Measurements from ENCODE around the gene GUCY1A2.

Gene GUCY1A2

DNA sequence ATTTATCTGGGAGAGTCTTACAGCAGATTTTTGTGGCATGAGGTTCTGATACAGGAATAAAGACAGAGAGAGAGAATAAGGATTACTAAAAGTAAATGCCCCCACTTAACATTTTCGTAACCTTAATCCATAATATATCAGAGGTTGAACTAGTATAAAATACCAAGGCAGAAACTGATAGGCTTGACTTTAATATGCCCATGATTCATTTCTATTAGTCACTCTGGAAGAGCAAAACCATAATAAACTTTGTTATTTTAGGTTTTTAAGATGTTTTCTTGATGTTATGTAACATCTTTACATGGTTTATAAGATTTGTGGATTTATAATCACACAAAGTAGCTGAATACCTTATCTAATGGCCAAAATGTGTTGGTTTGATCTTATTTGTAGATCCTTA, 19.1 kb downstream of the GUCY1A2 start:
- H3K9ac ChIP-seq (ENCODE audit: low read depth, low read length, poor library complexity): no peak overlapping the region
- H3K36me3 ChIP-seq (replicated peaks in 1 of 2; ENCODE audit: control insufficient read depth in 2 of 2, insufficient read depth in 2 of 2, low read length in 2 of 2): no peaks in the 10 kb centered on the region
- H3K79me1 ChIP-seq (ENCODE audit: low read depth, low read length): no peaks in the 10 kb centered on the region
- H3K14ac ChIP-seq (ENCODE audit: low read length): no peak overlapping the region
- no peak overlapping the region for H2AK5ac ChIP-seq (ENCODE audit: low read depth, low read length)
- no peak overlapping the region for H3K18ac ChIP-seq (ENCODE audit: low read length)
- no peak overlapping the region for H2BK15ac ChIP-seq (ENCODE audit: low read length)
- no peak overlapping the region for H4K91ac ChIP-seq (ENCODE audit: low read depth, low read length, poor library complexity)
- no peaks in the 10 kb centered on the region for H3K4me1 ChIP-seq (ENCODE audit: control insufficient read depth in 2 of 2, insufficient read depth in 1 of 2, low read depth in 1 of 2, low read length in 2 of 2)
- no peak overlapping the region for H3K4me2 ChIP-seq (ENCODE audit: insufficient read depth, low read length, poor library complexity, severe bottlenecking)
- no peaks in the 10 kb centered on the region for H3K27me3 ChIP-seq (ENCODE audit: control insufficient read depth in 3 of 3, insufficient read depth in 3 of 3, low read depth in 1 of 3, low read length in 3 of 3)
- no peak overlapping the region for H2BK12ac ChIP-seq (ENCODE audit: low read length)
- H4K8ac ChIP-seq (ENCODE audit: low read depth, low read length): no peak overlapping the region
- no peak overlapping the region for H3K27ac ChIP-seq (replicated peaks; ENCODE audit: low read length)
- H2BK5ac ChIP-seq (ENCODE audit: low read length): no peak overlapping the region
- H2AFZ ChIP-seq (ENCODE audit: low read length): no peak overlapping the region
- H3K23ac ChIP-seq (ENCODE audit: low read depth, low read length, poor library complexity): no peak overlapping the region
- H3K4ac ChIP-seq (ENCODE audit: low read length): no peak overlapping the region
- WGBS, 2 donors (ENCODE audit: extremely low coverage in 2 of 2, insufficient read length in 2 of 2, insufficient replicate concordance in 1 of 2): no CpG with 5 or more reads among the region's 1 CpG
- no peak overlapping the region for H2BK120ac ChIP-seq (ENCODE audit: low read depth, low read length)
- no peak overlapping the region for H3K4me3 ChIP-seq (ENCODE audit: low read length in 2 of 2)
- no peaks in the 10 kb centered on the region for H3K9me3 ChIP-seq (replicated peaks in 1 of 2; ENCODE audit: control insufficient read depth in 2 of 2, insufficient read depth in 1 of 2, low read depth in 1 of 2, low read length in 2 of 2)
- no peak for DNase-seq (ENCODE audit: low spot score)

DNA sequence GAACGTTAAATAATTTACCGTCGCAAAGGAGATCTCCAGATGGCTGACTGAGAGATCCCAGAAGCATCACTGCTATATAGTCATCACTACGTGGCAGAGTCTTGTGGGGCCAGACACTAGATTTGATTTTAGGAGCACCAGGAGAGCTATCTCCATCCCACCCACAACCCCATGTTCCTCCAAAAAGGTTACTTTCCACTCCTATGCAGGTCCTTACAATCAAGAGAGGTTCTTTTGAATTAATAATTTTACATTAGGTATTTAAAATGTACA, 19.4 kb downstream of the GUCY1A2 start:
- H3K79me1 ChIP-seq (ENCODE audit: low read depth, low read length): no peaks in the 10 kb centered on the region
- H2BK12ac ChIP-seq (ENCODE audit: low read length): no peak overlapping the region
- no peak for DNase-seq (ENCODE audit: low spot score)
- H3K4ac ChIP-seq (ENCODE audit: low read length): no peak overlapping the region
- H3K4me3 ChIP-seq (ENCODE audit: low read length in 2 of 2): no peak overlapping the region
- no peak overlapping the region for H2BK15ac ChIP-seq (ENCODE audit: low read length)
- H4K91ac ChIP-seq (ENCODE audit: low read depth, low read length, poor library complexity): no peak overlapping the region
- no peak overlapping the region for H2BK5ac ChIP-seq (ENCODE audit: low read length)
- H3K4me2 ChIP-seq (ENCODE audit: insufficient read depth, low read length, poor library complexity, severe bottlenecking): no peak overlapping the region
- H3K4me1 ChIP-seq (ENCODE audit: control insufficient read depth in 2 of 2, insufficient read depth in 1 of 2, low read depth in 1 of 2, low read length in 2 of 2): no peaks in the 10 kb centered on the region
- no peak overlapping the region for H4K8ac ChIP-seq (ENCODE audit: low read depth, low read length)
- H3K18ac ChIP-seq (ENCODE audit: low read length): no peak overlapping the region
- no peak overlapping the region for H2BK120ac ChIP-seq (ENCODE audit: low read depth, low read length)
- H3K14ac ChIP-seq (ENCODE audit: low read length): no peak overlapping the region
- no peaks in the 10 kb centered on the region for H3K27me3 ChIP-seq (ENCODE audit: control insufficient read depth in 3 of 3, insufficient read depth in 3 of 3, low read depth in 1 of 3, low read length in 3 of 3)
- H3K27ac ChIP-seq (replicated peaks; ENCODE audit: low read length): no peak overlapping the region
- H3K9me3 ChIP-seq (replicated peaks in 1 of 2; ENCODE audit: control insufficient read depth in 2 of 2, insufficient read depth in 1 of 2, low read depth in 1 of 2, low read length in 2 of 2): no peaks in the 10 kb centered on the region
- no peak overlapping the region for H3K23ac ChIP-seq (ENCODE audit: low read depth, low read length, poor library complexity)
- no CpG with 5 or more reads among the region's 4 CpGs for WGBS, 2 donors (ENCODE audit: extremely low coverage in 2 of 2, insufficient read length in 2 of 2, insufficient replicate concordance in 1 of 2)
- no peak overlapping the region for H2AFZ ChIP-seq (ENCODE audit: low read length)
- H2AK5ac ChIP-seq (ENCODE audit: low read depth, low read length): no peak overlapping the region
- no peaks in the 10 kb centered on the region for H3K36me3 ChIP-seq (replicated peaks in 1 of 2; ENCODE audit: control insufficient read depth in 2 of 2, insufficient read depth in 2 of 2, low read length in 2 of 2)
- no peak overlapping the region for H3K9ac ChIP-seq (ENCODE audit: low read depth, low read length, poor library complexity)

DNA sequence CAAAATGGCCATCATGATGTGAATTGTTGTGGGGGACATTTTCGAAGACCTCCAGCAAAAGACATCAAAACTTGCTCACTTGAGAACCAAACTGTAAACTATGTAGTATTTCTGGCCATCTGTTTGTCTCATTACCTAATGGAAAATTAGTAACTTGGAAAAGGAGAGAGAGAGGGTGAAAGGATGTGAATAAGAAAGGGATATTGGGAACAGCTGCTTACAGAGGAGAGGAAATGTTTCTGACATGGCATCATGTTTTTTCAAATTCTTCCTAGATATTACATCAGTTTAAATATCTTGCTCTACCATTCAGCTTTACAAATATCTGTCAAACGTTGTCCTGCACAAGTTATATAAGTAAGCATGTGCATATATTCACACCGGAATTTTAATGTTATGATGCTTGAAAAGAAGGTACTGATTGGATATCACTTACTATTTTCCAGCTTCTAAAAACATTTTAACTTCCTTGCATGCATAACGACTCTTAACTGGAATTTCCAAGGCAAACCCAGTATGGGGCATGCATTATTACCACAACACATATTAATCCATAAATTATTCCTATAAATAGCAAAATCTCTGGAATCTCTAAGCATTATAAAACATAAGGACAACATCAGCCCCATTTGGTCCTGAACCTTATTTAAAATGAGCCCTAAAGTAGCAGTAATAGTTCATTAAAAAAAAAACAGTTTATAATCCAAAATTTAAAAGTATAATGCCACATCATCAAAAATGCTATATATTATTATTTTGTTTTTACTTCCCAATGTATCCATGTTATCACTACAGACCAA, 20.0 kb downstream of the GUCY1A2 start:
- Histone ChIP-seq H3K27me3 (ENCODE audit: control insufficient read depth in 3 of 3, insufficient read depth in 3 of 3, low read depth in 1 of 3, low read length in 3 of 3) (no peaks in the 10 kb centered on the region), H3K18ac (ENCODE audit: low read length) (no peak overlapping the region), H2BK15ac (ENCODE audit: low read length) (no peak overlapping the region), H3K9ac (ENCODE audit: low read depth, low read length, poor library complexity) (no peak overlapping the region), H4K8ac (ENCODE audit: low read depth, low read length) (no peak overlapping the region), H3K4me2 (ENCODE audit: insufficient read depth, low read length, poor library complexity, severe bottlenecking) (no peak overlapping the region), H3K4me1 (ENCODE audit: control insufficient read depth in 2 of 2, insufficient read depth in 1 of 2, low read depth in 1 of 2, low read length in 2 of 2) (no peaks in the 10 kb centered on the region), H3K27ac (replicated peaks; ENCODE audit: low read length) (no peak overlapping the region), H3K79me1 (ENCODE audit: low read depth, low read length) (no peaks in the 10 kb centered on the region), H3K9me3 (replicated peaks in 1 of 2; ENCODE audit: control insufficient read depth in 2 of 2, insufficient read depth in 1 of 2, low read depth in 1 of 2, low read length in 2 of 2) (no peaks in the 10 kb centered on the region), H2AFZ (ENCODE audit: low read length) (no peak overlapping the region), H4K91ac (ENCODE audit: low read depth, low read length, poor library complexity) (no peak overlapping the region), H3K14ac (ENCODE audit: low read length) (no peak overlapping the region), H2BK12ac (ENCODE audit: low read length) (no peak overlapping the region), H3K23ac (ENCODE audit: low read depth, low read length, poor library complexity) (no peak overlapping the region), H2AK5ac (ENCODE audit: low read depth, low read length) (no peak overlapping the region), H3K4ac (ENCODE audit: low read length) (no peak overlapping the region), H2BK5ac (ENCODE audit: low read length) (no peak overlapping the region), H3K4me3 (ENCODE audit: low read length in 2 of 2) (no peak overlapping the region), H2BK120ac (ENCODE audit: low read depth, low read length) (no peak overlapping the region), H3K36me3 (replicated peaks in 1 of 2; ENCODE audit: control insufficient read depth in 2 of 2, insufficient read depth in 2 of 2, low read length in 2 of 2) (no peaks in the 10 kb centered on the region)
- DNase-seq (ENCODE audit: low spot score): no peak
- no CpG with 5 or more reads among the region's 4 CpGs for WGBS, 2 donors (ENCODE audit: extremely low coverage in 2 of 2, insufficient read length in 2 of 2, insufficient replicate concordance in 1 of 2)

DNA sequence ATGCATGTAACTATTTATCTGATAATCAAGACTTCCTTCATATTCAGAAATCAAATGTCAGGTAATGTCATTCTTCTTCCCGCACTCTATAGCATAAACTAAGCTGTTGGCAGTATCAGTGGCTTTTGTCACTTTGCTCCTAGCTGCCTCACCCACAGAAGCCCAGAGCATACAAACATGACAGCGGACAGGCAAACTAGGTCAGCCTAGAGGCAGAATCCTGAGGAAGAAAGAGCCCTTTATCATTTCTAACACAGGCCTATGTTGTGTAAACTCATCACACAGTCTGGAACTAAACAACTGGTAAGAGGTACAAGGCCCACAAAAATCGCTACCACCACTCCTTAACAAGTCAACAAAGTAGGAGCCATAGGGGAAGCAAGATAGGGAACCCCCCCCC, 21.0 kb downstream of the GUCY1A2 start:
- Histone ChIP-seq H2BK12ac (ENCODE audit: low read length) (no peak overlapping the region), H3K27ac (replicated peaks; ENCODE audit: low read length) (no peak overlapping the region), H3K27me3 (ENCODE audit: control insufficient read depth in 3 of 3, insufficient read depth in 3 of 3, low read depth in 1 of 3, low read length in 3 of 3) (no peaks in the 10 kb centered on the region), H2BK120ac (ENCODE audit: low read depth, low read length) (no peak overlapping the region), H3K4me3 (ENCODE audit: low read length in 2 of 2) (no peak overlapping the region), H3K4ac (ENCODE audit: low read length) (no peak overlapping the region), H3K36me3 (replicated peaks in 1 of 2; ENCODE audit: control insufficient read depth in 2 of 2, insufficient read depth in 2 of 2, low read length in 2 of 2) (no peaks in the 10 kb centered on the region), H2BK5ac (ENCODE audit: low read length) (no peak overlapping the region), H3K23ac (ENCODE audit: low read depth, low read length, poor library complexity) (no peak overlapping the region), H4K91ac (ENCODE audit: low read depth, low read length, poor library complexity) (no peak overlapping the region), H3K18ac (ENCODE audit: low read length) (no peak overlapping the region), H3K9ac (ENCODE audit: low read depth, low read length, poor library complexity) (no peak overlapping the region), H3K4me1 (ENCODE audit: control insufficient read depth in 2 of 2, insufficient read depth in 1 of 2, low read depth in 1 of 2, low read length in 2 of 2) (no peaks in the 10 kb centered on the region), H3K14ac (ENCODE audit: low read length) (no peak overlapping the region), H2AK5ac (ENCODE audit: low read depth, low read length) (no peak overlapping the region), H4K8ac (ENCODE audit: low read depth, low read length) (no peak overlapping the region), H3K4me2 (ENCODE audit: insufficient read depth, low read length, poor library complexity, severe bottlenecking) (no peak overlapping the region), H3K9me3 (replicated peaks in 1 of 2; ENCODE audit: control insufficient read depth in 2 of 2, insufficient read depth in 1 of 2, low read depth in 1 of 2, low read length in 2 of 2) (no peaks in the 10 kb centered on the region), H2AFZ (ENCODE audit: low read length) (no peak overlapping the region), H2BK15ac (ENCODE audit: low read length) (no peak overlapping the region), H3K79me1 (ENCODE audit: low read depth, low read length) (no peaks in the 10 kb centered on the region)
- no peak for DNase-seq (ENCODE audit: low spot score)
- no CpG with 5 or more reads among the region's 3 CpGs for WGBS, 2 donors (ENCODE audit: extremely low coverage in 2 of 2, insufficient read length in 2 of 2, insufficient replicate concordance in 1 of 2)
